Progenitor cell of endocrine pancreas (in vitro differentiated cells): ENCODE results near the gene MYOCD. TPM values are rescaled to one million over a fixed set of nuclear protein-coding genes. Genes with fewer than 3 reads are reported as not detected.

ENCODE experiments used
- DNase-seq: peaks from one replicate; pipeline ENCODE4 v3.0.0; 2021; ENCODE audit warnings: low spot score; ENCODE audit not compliant: unreplicated experiment
- H3K27ac Mint-ChIP-seq: 2 replicates; pipeline ENCODE4 v1.8.0; 2021; ENCODE audit warnings: mild to moderate bottlenecking, moderate library complexity, mixed read lengths
- H3K27me3 Mint-ChIP-seq: 2 replicates; pipeline ENCODE4 v1.8.0; 2021; ENCODE audit warnings: mixed read lengths
- H3K36me3 Mint-ChIP-seq: 2 replicates; pipeline ENCODE4 v1.8.0; 2022; ENCODE audit warnings: mixed read lengths; ENCODE audit not compliant: insufficient read depth
- H3K4me1 Mint-ChIP-seq: 2 replicates; pipeline ENCODE4 v1.8.0; 2021; ENCODE audit warnings: low read depth, mixed read lengths
- H3K4me3 Mint-ChIP-seq: 2 replicates; pipeline ENCODE4 v1.8.0; 2021; ENCODE audit warnings: low read depth, mild to moderate bottlenecking, moderate library complexity, mixed read lengths
- H3K9me3 Mint-ChIP-seq: 2 replicates; pipeline ENCODE4 v1.8.0; 2021; ENCODE audit warnings: low read depth, mixed read lengths
- total RNA-seq: library from RNA; stranded (reverse); gene quantifications from 2 replicates; pipeline ENCODE4 v1.2.1, GENCODE V29; 2021
- TF ChIP-seq, protein P1 (sequence below): fragments of 200-600 bp; sonication (generic); IDR thresholded peaks from one replicate; pipeline ENCODE4 v1.5.0; 2021; ENCODE audit warnings: antibody characterized with exemption, mild to moderate bottlenecking; ENCODE audit not compliant: unreplicated experiment

Gene MYOCD
- total RNA-seq, 1 donor from 2014 or later = 19.2 TPM

- no peak overlapping the region for H3K4me3 Mint-ChIP-seq
- peaks cover 33% of the 10 kb centered on the region for H3K27me3 Mint-ChIP-seq
- H3K27ac Mint-ChIP-seq = no peak overlapping the region
- DNase-seq = no peak
- TF ChIP-seq, protein P1, sequence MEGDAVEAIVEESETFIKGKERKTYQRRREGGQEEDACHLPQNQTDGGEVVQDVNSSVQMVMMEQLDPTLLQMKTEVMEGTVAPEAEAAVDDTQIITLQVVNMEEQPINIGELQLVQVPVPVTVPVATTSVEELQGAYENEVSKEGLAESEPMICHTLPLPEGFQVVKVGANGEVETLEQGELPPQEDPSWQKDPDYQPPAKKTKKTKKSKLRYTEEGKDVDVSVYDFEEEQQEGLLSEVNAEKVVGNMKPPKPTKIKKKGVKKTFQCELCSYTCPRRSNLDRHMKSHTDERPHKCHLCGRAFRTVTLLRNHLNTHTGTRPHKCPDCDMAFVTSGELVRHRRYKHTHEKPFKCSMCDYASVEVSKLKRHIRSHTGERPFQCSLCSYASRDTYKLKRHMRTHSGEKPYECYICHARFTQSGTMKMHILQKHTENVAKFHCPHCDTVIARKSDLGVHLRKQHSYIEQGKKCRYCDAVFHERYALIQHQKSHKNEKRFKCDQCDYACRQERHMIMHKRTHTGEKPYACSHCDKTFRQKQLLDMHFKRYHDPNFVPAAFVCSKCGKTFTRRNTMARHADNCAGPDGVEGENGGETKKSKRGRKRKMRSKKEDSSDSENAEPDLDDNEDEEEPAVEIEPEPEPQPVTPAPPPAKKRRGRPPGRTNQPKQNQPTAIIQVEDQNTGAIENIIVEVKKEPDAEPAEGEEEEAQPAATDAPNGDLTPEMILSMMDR = no peak
- no peaks in the 10 kb centered on the region for H3K4me1 Mint-ChIP-seq
- H3K9me3 Mint-ChIP-seq = no peaks in the 10 kb centered on the region
- no peaks in the 10 kb centered on the region for H3K36me3 Mint-ChIP-seq
Observed at GRCh38 chr17:12659500-12659899, 6.2 kb upstream of the MYOCD start.

DNA sequence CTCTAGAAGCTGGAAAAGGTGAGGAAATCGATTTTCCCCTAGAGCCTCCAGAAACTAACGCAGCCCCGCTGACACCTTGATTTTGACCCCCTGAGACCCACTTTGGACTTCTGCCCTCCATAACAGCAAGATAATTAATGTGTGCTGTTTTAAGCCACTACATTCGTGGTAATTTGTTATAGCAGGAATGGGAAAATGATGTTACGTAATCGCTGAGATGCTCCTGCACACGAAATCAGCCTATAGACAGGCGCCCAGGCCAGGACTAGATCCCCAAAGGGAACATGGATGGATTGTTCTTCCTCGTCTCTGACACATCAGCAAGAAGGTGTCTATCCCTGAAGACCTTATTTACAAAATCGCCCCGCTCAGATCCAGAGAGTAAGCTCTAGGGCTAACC lies 1.4 kb upstream of the MYOCD start:
- peaks cover 11% of the 10 kb centered on the region for H3K4me1 Mint-ChIP-seq
- no peak for DNase-seq
- H3K27ac Mint-ChIP-seq = no peak overlapping the region
- H3K4me3 Mint-ChIP-seq = peak overlapping the region; percentile 79
- H3K36me3 Mint-ChIP-seq = no peaks in the 10 kb centered on the region
- H3K9me3 Mint-ChIP-seq = no peaks in the 10 kb centered on the region
- TF ChIP-seq, protein P1 = no peak
- H3K27me3 Mint-ChIP-seq = peaks cover 43% of the 10 kb centered on the region

DNA sequence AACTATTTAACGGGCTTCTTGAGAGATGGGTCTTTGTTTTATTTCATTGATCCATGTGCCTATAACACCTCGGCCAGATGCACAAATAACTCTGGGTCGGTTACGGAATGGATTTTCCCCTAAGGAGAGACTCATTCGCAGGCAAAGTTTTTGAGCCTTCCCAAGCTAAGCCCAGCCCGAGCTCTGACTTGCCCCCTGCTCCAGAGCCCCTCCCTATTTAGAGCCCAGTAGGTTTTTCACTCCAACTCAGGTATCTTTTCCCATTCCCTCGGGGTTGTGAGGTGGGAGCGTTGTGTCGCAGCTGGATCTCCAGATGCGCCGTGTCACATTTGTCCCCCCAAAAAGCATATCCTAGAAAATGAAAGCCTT lies 812 bp upstream of the MYOCD start:
- DNase-seq = no peak
- Mint-ChIP-seq H3K4me1 (peaks cover 11% of the 10 kb centered on the region), H3K27ac (peak overlapping the region; percentile 17)

GRCh38 chr17:12666718-12667117 lies 1.0 kb downstream of the MYOCD start:
- H3K27ac Mint-ChIP-seq = no peak overlapping the region
- TF ChIP-seq, protein P1 = no peak
- peaks cover 13% of the 10 kb centered on the region for H3K4me1 Mint-ChIP-seq
- H3K4me3 Mint-ChIP-seq = peak overlapping the region; percentile 79
- no peaks in the 10 kb centered on the region for H3K9me3 Mint-ChIP-seq
- no peaks in the 10 kb centered on the region for H3K36me3 Mint-ChIP-seq
- no peak for DNase-seq
- H3K27me3 Mint-ChIP-seq = peaks cover 41% of the 10 kb centered on the region

More for the DNA sequence above, 812 bp upstream of the MYOCD start:
- Mint-ChIP-seq H3K36me3 (no peaks in the 10 kb centered on the region), H3K4me3 (peak overlapping the region; percentile 79), H3K27me3 (peaks cover 43% of the 10 kb centered on the region), H3K9me3 (no peaks in the 10 kb centered on the region)
- TF ChIP-seq, protein P1 = no peak

GRCh38 chr17:12667299-12667958 lies 1.7 kb downstream of the MYOCD start:
- H3K36me3 Mint-ChIP-seq = no peaks in the 10 kb centered on the region
- peak; percentile 20 for DNase-seq
- H3K9me3 Mint-ChIP-seq = no peaks in the 10 kb centered on the region
- H3K27me3 Mint-ChIP-seq = peaks cover 34% of the 10 kb centered on the region
- H3K4me1 Mint-ChIP-seq = peaks cover 13% of the 10 kb centered on the region
- peak overlapping the region; percentile 79 for H3K4me3 Mint-ChIP-seq
- TF ChIP-seq, protein P1 = peak; percentile 63
- no peak overlapping the region for H3K27ac Mint-ChIP-seq
